ENCODE data around the gene MBNL2.
A peak's percentile ranks its signal among the peaks of the same experiment; 100 is the strongest.

The MBNL2 gene

DNA sequence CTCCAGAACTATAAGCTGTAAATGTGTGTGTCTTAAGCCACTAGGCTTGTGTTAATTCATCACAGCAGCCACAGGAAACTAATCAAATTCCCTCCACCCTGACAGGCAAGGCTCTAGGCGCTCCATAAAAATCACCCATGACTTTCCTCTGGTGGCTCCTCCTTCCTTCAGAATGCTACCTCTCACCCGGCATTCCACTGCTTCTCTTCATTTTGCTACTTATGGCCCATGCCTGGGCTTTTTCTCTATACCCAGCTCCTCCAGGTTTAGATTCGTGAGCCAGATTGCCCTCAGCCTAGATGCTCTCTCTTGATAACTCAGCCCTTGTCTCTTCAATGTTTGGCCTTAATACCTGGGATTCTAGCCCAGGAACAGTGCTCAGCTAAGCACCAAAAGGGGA is 36.4 kb upstream of the MBNL2 start:
- H3K4me3 ChIP-seq (ENCODE audit: low read length), result no peak overlapping the region
- TF ChIP-seq, protein P1, sequence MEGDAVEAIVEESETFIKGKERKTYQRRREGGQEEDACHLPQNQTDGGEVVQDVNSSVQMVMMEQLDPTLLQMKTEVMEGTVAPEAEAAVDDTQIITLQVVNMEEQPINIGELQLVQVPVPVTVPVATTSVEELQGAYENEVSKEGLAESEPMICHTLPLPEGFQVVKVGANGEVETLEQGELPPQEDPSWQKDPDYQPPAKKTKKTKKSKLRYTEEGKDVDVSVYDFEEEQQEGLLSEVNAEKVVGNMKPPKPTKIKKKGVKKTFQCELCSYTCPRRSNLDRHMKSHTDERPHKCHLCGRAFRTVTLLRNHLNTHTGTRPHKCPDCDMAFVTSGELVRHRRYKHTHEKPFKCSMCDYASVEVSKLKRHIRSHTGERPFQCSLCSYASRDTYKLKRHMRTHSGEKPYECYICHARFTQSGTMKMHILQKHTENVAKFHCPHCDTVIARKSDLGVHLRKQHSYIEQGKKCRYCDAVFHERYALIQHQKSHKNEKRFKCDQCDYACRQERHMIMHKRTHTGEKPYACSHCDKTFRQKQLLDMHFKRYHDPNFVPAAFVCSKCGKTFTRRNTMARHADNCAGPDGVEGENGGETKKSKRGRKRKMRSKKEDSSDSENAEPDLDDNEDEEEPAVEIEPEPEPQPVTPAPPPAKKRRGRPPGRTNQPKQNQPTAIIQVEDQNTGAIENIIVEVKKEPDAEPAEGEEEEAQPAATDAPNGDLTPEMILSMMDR (IDR thresholded peaks at IDR 0.05; ENCODE audit: insufficient read depth, low read depth, low read length, missing control alignments), result no peak
- no peak for DNase-seq (ENCODE audit: low read depth)

DNA sequence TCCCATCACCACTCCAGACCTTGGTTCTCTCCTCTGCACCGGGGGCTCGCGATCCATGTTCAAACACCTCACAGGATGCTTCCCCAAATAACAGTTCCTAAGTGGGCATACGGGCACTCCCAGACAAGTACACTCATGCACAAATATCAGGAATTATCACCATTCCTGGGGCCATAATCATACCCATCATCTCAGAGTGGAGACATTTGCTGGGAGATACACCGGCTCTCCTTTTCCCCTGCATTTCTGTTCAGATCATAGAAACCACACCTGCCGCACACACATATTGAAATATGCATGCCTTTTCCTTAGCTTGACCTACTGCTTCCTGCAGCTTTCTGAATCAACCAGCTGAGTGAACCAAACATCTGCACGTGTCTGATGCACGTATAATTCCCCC is 33.9 kb upstream of the MBNL2 start:
- TF ChIP-seq, protein P1 (IDR thresholded peaks at IDR 0.05; ENCODE audit: insufficient read depth, low read depth, low read length, missing control alignments), result no peak
- no peak overlapping the region for H3K4me3 ChIP-seq (ENCODE audit: low read length)
- peak; percentile 9 for DNase-seq (ENCODE audit: low read depth)

DNA sequence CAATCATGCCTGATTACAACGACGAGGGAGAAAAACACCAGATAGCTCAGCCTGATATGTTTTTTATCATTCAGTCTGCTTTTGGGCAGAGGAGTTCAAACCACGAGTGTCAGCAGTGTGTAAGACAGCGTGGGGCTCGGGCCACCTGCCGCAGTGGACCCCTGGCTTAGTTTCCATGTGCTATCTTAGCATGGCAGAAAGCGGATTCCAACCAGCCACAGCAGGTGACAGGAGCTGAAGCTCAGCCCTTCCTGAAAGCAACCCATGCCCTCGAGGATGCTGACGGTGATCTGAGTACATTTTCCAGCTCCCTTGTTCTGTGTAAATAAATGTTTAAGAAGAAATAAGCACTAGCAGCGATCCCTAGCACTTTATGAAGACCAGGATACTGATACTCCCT is 32.2 kb upstream of the MBNL2 start:
- H3K4me3 ChIP-seq (ENCODE audit: low read length), result no peak overlapping the region
- TF ChIP-seq, protein P1 (IDR thresholded peaks at IDR 0.05; ENCODE audit: insufficient read depth, low read depth, low read length, missing control alignments), result no peak

DNA sequence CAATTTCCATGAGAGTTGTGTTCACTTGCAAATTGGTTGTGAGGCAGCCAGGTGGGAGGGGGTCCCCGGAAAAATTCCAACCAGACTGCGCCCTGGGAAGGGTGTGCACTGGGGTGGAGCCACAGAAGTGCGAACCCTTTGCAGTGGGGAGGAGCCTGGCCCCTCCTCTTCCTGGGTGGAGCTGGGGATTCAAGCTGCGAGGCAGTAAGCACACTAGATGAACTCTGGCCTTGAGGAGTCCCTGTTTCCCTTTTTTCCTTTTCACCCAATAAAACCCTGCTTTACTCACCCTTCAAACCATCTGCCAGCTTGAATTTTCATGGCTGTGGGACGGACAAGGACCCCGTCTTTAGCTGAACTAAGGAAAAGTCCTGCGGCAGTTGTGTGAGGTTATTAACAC is 31.0 kb upstream of the MBNL2 start:
- DNase-seq (ENCODE audit: low read depth), result no peak
- TF ChIP-seq, protein P1 (IDR thresholded peaks at IDR 0.05; ENCODE audit: insufficient read depth, low read depth, low read length, missing control alignments), result no peak
- H3K4me3 ChIP-seq (ENCODE audit: low read length), result no peak overlapping the region

More for the DNA sequence above, 32.2 kb upstream of the MBNL2 start:
- no peak for DNase-seq (ENCODE audit: low read depth)

DNA sequence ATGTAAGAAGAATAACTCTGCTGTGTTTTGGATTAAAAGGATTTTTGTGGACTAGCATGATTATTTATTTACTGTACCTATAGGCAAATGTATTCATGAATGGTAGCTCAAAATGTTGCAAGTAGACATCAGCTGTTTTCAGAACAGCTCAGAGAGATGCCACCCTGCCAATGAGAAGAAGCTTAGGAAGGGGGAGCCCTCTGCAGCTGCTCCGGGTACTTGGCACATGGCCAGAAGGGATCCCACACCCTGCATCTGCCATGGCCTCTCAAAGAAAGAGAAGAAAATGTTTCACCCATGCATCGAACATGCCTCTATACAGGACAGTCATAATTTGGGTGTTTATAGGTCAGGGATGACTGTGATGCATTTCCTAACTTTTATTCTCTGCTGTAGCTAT is 30.5 kb upstream of the MBNL2 start:
- TF ChIP-seq, protein P1 (IDR thresholded peaks at IDR 0.05; ENCODE audit: insufficient read depth, low read depth, low read length, missing control alignments), result no peak
- no peak for DNase-seq (ENCODE audit: low read depth)
- H3K4me3 ChIP-seq (ENCODE audit: low read length), result no peak overlapping the region

DNA sequence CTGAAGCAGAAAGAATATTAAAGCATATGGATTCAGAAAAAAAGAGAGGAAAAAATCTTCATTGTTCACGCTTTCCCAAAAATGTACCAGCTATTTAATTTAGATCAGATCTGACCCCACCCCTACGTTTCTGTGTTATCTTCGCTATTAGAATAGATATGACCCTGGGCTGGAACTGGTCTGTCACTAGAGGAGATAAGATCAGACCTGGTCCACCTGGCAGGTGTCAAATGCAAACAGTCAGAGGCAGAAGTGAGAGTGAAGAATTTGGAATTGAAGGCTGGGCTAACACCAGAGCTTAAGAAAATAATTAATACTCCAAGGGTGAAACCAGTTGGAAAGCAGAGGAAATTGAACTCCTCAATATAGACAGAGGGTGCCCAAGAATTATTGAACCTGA is 30.0 kb upstream of the MBNL2 start:
- no peak overlapping the region for H3K4me3 ChIP-seq (ENCODE audit: low read length)
- TF ChIP-seq, protein P1 (IDR thresholded peaks at IDR 0.05; ENCODE audit: insufficient read depth, low read depth, low read length, missing control alignments), result no peak
- no peak for DNase-seq (ENCODE audit: low read depth)

DNA sequence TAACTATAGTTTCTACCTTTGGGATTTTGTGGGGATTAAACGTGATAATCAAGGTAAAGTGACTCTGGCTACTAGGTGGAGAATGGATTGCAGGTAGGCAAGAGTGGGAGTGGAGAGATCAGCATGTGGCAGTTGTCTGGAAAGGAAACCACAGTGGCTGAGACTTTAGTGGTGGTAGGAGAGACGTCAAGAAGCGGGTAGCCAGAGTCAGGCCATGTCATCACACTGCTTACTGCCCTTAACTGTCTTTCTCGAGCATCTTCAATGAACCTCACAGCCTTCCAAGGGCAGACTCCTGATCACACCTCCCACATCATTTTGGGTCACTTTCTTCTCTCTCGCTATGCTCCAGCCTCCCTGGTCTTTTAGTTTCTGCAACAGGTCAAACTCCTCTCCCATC is 28.6 kb upstream of the MBNL2 start:
- DNase-seq (ENCODE audit: low read depth), result no peak
- H3K4me3 ChIP-seq (ENCODE audit: low read length), result no peak overlapping the region
- TF ChIP-seq, protein P1 (IDR thresholded peaks at IDR 0.05; ENCODE audit: insufficient read depth, low read depth, low read length, missing control alignments), result no peak
